Measurements from ENCODE around the gene UGT2B7. TPM values are rescaled to one million over a fixed set of nuclear protein-coding genes. Genes with fewer than 3 reads are reported as not detected.

UGT2B7 gene
- polyA plus RNA-seq, 1 of the 3 experiments (the other 2 are of a cell fraction): not detected

- Histone ChIP-seq H3K36me3 (replicated peaks in 1 of 2; ENCODE audit: control insufficient read depth in 1 of 2, insufficient read depth in 2 of 2, low read length in 1 of 2) (no peaks in the 10 kb centered on the region), H3K9me2 (no peaks in the 10 kb centered on the region), H3K79me2 (ENCODE audit: insufficient read depth) (no peaks in the 10 kb centered on the region), H3K4me1 (ENCODE audit: control insufficient read depth in 1 of 2, insufficient read depth in 2 of 2, low read depth in 1 of 2, low read length in 1 of 2) (no peaks in the 10 kb centered on the region), H3K27ac (ENCODE audit: low read depth in 2 of 2, low read length in 1 of 2) (no peak overlapping the region), H4K20me1 (ENCODE audit: insufficient read depth) (no peaks in the 10 kb centered on the region), H3K9ac (no peak overlapping the region), H3K4me2 (no peak overlapping the region), H3K27me3 (ENCODE audit: insufficient read depth) (no peaks in the 10 kb centered on the region), H2AFZ (ENCODE audit: low read depth) (no peak overlapping the region), H3F3A (replicated peaks; ENCODE audit: insufficient read depth) (no peaks in the 10 kb centered on the region), H3K9me3 (no peaks in the 10 kb centered on the region), H3K4me3 (ENCODE audit: low read depth in 2 of 2, low read length in 1 of 2) (no peak overlapping the region)
- no peak for TF ChIP-seq CTCF (IDR thresholded peaks at IDR 0.05)
- no peak for TF ChIP-seq FOSL2 (IDR thresholded peaks at IDR 0.05; ENCODE audit: borderline replicate concordance, low read depth)
- no peak for TF ChIP-seq EZH2phosphoT487 (IDR thresholded peaks at IDR 0.05; ENCODE audit: borderline replicate concordance, low read depth)
- no peak for TF ChIP-seq GATA2 (CRISPR knock-in tag; IDR thresholded peaks at IDR 0.05)
- TF ChIP-seq MAX (IDR thresholded peaks at IDR 0.05; ENCODE audit: low read depth): no peak
- no peak for DNase-seq
- CTCF ChIA-PET: no interaction called here
- POLR2A ChIA-PET: no interaction called here
Observed at GRCh38 chr4:69126024-69126423, 29.8 kb downstream of the UGT2B7 start.

GRCh38 chr4:69133993-69134392, 37.7 kb downstream of the UGT2B7 start:
- Histone ChIP-seq H3K4me2 (no peak overlapping the region), H2AFZ (ENCODE audit: low read depth) (no peak overlapping the region), H3K27me3 (ENCODE audit: insufficient read depth) (no peaks in the 10 kb centered on the region), H3K79me2 (ENCODE audit: insufficient read depth) (no peaks in the 10 kb centered on the region), H3K27ac (ENCODE audit: low read depth in 2 of 2, low read length in 1 of 2) (no peak overlapping the region), H3K9me3 (no peaks in the 10 kb centered on the region), H4K20me1 (ENCODE audit: insufficient read depth) (no peaks in the 10 kb centered on the region), H3K9ac (no peak overlapping the region), H3K4me1 (ENCODE audit: control insufficient read depth in 1 of 2, insufficient read depth in 2 of 2, low read depth in 1 of 2, low read length in 1 of 2) (no peaks in the 10 kb centered on the region), H3K36me3 (replicated peaks in 1 of 2; ENCODE audit: control insufficient read depth in 1 of 2, insufficient read depth in 2 of 2, low read length in 1 of 2) (no peaks in the 10 kb centered on the region), H3K9me2 (no peaks in the 10 kb centered on the region), H3K4me3 (ENCODE audit: low read depth in 2 of 2, low read length in 1 of 2) (no peak overlapping the region), H3F3A (replicated peaks; ENCODE audit: insufficient read depth) (no peaks in the 10 kb centered on the region)
- no peak for DNase-seq
- no peak for TF ChIP-seq SIN3A (IDR thresholded peaks at IDR 0.05; ENCODE audit: borderline replicate concordance, low read depth, low read length)
- no peak for TF ChIP-seq PBX3 (IDR thresholded peaks at IDR 0.05)
- no peak for TF ChIP-seq USF2 (IDR thresholded peaks at IDR 0.05; ENCODE audit: borderline replicate concordance, low read depth, low read length)
- TF ChIP-seq MEF2A (IDR thresholded peaks at IDR 0.05; ENCODE audit: borderline replicate concordance, low read depth): no peak
- TF ChIP-seq CTCF (IDR thresholded peaks at IDR 0.05): no peak
- TF ChIP-seq REST (IDR thresholded peaks at IDR 0.05; ENCODE audit: low read depth, low read length): no peak
- TF ChIP-seq TEAD4 (IDR thresholded peaks at IDR 0.05; ENCODE audit: borderline replicate concordance, insufficient read depth): no peak
- no peak for TF ChIP-seq EZH2phosphoT487 (IDR thresholded peaks at IDR 0.05; ENCODE audit: borderline replicate concordance, low read depth)
- TF ChIP-seq MAX (IDR thresholded peaks at IDR 0.05; ENCODE audit: low read depth): no peak
- TF ChIP-seq NRF1 (IDR thresholded peaks at IDR 0.05; ENCODE audit: low read depth, low read length): no peak
- no peak for TF ChIP-seq FOSL2 (IDR thresholded peaks at IDR 0.05; ENCODE audit: borderline replicate concordance, low read depth)
- TF ChIP-seq RAD21 (IDR thresholded peaks at IDR 0.05; ENCODE audit: low read length): no peak
- no peak for TF ChIP-seq TAF1 (IDR thresholded peaks at IDR 0.05; ENCODE audit: borderline replicate concordance, low read depth, low read length)
- POLR2A ChIA-PET: no interaction called here
- CTCF ChIA-PET: no interaction called here

Measured in SK-N-SH (cell line).